Fibroblast of upper back skin (primary cell): ENCODE results near the gene RAMP3.
A peak's percentile ranks its signal among the peaks of the same experiment; 100 is the strongest.
"Not testable (repeated sequence)": the region's sequence is repeated elsewhere in the genome, so short reads cannot be mapped to it uniquely, and the experiment has no call there.

ENCODE experiments used
- DNase-seq: peaks from one replicate; pipeline ENCODE4 v3.0.0-alpha.2; 2013

The RAMP3 gene

DNA sequence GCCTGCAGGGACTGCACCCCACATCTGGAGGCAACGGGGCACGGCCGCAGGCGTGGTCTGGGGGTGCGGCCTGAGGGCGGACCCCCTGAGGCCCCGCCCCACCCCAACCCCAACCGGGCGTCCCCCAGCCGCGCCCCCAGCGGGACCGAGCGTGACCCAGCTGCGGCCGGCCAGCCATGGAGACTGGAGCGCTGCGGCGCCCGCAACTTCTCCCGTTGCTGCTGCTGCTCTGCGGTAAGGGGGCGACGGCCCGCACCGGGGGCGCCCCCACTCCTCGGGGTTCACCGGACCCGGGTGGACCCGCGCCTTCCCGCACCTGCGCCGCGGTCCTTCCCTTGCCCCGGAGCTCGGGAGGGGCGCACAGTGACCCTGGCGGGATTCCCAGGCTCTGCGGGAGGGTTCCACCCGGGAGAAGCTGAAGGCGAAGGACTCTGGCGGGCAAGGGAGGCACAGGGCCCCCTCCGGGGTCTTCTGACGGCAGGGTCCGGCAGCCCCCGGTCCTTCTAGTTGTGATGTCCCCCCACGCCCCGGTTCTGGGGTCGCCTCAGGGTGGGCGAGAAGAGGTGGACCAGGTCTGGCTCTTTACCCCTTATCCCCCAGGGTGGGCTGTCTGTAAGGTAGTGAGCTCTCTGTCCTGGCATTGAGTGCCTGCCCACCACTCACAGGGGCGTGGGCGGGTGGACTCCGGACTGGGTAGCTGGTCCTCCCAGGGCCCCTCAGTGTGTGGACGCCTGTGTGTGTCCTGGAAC lies at the start of gene RAMP3:
Gene RAMP3 (plus strand): TSS at position 139 of the 749 bp plus-strand sequence. CDS start 38 bp downstream, at position 177.
- DNase-seq = no peak

GRCh38 chr7:45108863-45109262 lies 48.7 kb upstream of the RAMP3 start:
- DNase-seq = no peak

DNA sequence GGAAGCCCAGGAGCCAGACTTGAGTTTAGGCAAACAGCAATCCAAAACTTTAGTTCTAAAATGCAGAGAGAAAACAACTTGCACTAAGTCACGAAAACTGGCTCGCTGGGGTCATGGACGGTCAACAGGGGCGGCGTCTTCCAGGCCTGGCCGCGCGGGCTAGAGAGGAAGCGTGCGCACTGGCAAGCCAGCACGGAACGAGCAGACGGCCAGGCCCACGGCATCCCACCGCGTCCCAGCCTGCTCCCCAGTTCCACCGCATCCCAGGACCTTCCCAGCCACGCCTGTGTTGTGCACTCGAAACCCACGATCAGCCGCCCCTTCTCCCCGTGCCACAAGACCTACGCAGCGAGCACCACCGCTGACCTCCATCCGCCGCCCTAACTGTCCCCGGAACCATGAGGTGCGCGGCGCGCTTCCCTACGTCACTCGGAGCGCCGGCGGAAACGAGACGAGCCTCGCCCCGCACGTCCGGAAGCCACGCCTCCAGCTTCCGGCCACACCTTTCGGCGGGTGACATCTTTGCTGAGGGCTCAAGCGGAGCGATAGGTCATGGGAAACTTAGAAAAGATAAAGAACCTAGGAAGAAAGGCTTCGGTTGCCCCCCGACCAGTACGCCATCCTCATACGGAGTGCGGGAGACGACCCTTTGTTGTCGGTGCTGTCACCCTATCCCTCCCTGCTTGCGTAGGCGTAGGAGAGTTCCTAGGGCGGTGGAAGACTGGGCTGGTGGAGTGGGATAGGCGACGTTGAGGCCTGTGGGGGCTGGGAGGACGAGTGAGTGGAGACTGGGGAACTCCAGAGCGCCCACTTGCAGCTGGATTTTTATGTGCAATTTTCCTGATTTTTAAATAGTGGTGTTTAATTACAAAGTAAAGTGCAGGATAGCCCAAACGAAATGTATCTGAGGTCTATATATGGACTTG lies 46.0 kb upstream of the RAMP3 start, which contains the start of gene TBRG4:
Gene TBRG4 (minus strand): TSS at position 400 of the 926 bp plus-strand sequence. CDS start 2,460 bp downstream, outside the sequence.
- peak; percentile 92 for DNase-seq

- DNase-seq = peak; percentile 28
Observed at GRCh38 chr7:45112648-45113047, 44.9 kb upstream of the RAMP3 start.

DNA sequence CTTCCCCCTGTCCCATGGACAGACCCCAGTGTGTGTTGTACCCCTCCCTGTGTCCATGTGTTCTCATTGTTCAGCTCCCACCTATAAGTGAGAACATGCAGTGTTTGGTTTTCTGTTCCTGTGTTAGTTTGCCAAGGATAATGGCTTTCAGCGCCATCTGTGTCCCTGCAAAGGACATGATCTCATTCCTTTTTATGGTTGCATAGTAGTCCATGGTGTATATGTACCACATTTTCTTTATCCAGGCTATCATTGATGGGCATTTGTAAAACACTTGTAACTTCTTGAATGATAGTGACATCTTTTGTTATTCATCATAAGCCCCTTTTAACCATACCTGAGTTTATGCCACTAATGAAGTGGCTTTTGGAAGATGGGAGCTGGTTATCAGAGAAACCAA lies 43.3 kb upstream of the RAMP3 start:
- DNase-seq = not testable (repeated sequence)

DNA sequence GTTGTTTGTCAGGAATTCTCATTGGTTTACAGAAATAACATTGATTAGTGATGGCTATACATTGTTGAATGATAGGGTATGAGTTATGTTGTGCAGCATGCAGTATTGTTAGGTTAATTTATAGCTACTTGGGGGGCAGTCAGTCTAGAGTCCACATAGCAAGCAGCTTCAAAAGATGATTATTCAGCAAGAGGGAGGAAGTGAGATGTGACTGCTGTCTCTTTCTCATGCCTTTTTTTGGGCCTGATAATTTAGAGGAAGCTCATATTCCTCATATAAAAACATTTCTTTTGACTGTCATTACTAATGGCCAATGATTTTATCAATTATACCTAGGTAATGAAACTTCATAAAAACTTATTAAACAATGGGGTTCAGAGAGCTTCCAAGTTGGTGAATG lies 42.7 kb upstream of the RAMP3 start:
- no peak for DNase-seq

DNA sequence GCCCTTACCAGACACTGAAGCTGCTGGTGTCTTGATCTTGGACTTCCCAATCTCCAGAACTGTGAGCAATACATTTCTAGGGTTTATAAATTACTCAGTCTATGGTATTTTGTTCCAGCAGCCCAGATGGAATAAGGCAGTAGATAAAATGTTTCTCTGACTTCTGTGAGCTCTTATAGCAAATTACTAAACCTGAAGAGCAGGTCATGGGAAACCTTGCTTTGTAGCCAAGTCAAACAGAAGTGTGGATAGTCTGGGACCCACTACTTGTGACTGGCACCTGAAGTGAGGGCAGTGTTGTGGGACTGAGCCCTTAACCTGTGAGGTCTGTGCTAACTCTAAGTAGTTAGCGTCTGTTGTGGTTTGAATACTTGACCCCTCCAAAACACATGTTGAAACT lies 41.5 kb upstream of the RAMP3 start:
- no peak for DNase-seq

DNA sequence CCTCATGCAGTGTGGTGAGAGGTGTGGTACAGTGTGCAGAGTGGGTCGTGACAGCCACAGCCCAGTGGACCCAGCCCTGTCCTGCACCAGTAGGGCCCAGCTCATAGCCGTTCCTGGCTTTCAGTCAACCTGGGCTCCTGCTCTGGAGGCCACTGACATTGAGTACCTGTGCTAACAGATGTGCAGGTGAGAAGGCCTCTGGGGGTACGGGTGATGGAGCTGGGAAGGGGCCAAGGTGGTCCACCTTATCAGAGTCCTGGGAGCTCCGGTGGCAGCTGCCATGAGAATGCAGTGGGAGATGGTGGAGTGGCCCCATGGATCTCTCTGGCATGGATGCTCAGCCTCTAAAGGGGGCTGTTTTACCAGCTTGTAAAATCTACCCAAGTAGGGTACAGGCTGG lies 40.0 kb upstream of the RAMP3 start:
- no peak for DNase-seq

GRCh38 chr7:45118292-45118691 lies 39.3 kb upstream of the RAMP3 start:
- DNase-seq = no peak

- DNase-seq = no peak
Observed at GRCh38 chr7:45118889-45119331, 38.7 kb upstream of the RAMP3 start.

GRCh38 chr7:45119550-45119949 lies 38.0 kb upstream of the RAMP3 start:
- DNase-seq = no peak

- DNase-seq = no peak
Observed at GRCh38 chr7:45122975-45123860, 34.4 kb upstream of the RAMP3 start.

DNA sequence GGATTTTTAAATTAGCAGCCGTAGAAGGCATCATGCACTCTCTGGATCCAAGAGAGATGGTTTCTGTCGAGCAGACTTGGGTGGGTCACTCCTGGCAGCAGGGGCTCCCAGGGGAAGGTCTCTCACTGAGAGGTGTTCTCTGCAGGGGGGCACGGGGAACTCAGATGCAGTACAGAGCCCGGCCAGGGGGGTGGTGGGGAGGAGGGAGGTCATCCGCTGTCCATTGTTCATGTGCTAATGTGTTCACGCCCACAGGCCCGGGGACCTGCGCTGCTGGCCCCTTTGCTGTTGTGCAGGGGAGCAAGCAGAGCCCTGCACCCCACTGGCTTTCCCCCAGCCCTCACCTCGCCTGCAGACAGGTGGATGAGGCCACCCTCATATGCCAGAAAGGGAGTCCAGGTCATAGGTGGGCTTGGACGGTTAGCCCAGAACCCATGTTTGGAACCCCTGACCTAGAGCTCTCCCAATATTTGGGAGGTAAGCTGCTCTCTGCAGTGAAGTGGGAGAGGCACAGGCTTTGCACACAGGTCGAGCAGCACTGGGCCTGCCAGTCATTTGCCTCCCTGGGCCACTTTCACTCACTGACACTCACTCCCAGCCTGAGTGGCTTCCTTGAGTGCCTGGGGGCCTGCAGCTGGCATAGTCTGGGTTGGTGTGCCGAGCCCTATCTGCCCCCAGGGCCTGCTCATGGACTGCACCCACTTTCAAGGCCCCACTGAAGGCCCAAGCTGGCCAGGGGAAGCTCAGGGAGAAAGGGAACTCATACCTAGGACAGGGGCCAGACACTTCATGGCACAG lies 33.5 kb upstream of the RAMP3 start:
- DNase-seq = no peak

GRCh38 chr7:45125193-45125904 lies 32.2 kb upstream of the RAMP3 start:
- DNase-seq = no peak

GRCh38 chr7:45126201-45126600 lies 31.4 kb upstream of the RAMP3 start:
- no peak for DNase-seq

DNA sequence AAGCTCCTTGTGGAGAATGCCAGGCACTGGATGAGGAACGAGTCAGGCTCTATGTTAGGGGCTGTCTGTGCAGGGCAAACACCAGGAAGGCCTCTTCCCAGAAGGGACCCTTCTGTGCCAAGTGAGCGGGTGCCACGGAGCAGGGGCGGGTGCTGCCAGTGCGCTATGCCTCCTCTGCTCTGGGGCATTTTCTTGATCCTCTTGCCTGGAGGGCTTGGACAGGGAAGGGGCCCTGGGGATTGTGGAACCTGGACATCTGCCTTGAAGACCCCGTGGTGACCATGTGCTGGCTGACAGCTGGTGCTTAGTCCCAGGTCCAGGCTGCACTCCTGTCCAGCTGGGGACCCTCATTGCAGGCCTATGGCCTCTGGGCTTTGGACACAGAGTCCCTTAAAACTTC lies 30.7 kb upstream of the RAMP3 start:
- DNase-seq = no peak

DNA sequence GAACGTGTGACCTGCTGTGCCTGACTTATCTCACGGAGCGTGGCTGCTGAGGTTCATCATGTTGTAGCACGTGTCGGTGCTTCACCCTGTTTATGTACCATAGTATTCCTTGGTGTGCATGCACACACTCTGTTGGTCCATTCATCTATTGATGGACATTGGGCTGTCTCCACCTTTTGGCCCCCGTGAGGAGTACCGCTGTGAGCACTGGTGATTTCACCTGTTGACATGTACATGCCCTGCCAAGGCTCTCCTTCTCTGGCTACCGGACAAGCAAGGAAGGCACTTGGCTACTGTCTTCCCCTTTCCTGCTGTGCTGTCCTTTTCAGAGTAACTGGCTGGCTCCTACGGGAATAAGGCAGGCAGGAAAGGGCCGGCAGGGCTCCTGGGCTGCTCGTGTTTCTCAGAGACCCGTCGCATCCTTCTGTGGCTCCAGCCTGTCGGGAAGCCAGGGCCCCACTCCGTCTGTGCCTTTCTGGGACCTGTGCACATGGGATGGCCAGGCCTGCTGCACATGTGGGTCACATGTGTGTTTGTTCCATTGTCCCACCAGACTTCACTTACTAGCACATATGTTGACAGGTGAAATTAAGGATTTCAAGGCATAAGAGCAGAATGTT lies 28.3 kb upstream of the RAMP3 start:
- no peak for DNase-seq

DNA sequence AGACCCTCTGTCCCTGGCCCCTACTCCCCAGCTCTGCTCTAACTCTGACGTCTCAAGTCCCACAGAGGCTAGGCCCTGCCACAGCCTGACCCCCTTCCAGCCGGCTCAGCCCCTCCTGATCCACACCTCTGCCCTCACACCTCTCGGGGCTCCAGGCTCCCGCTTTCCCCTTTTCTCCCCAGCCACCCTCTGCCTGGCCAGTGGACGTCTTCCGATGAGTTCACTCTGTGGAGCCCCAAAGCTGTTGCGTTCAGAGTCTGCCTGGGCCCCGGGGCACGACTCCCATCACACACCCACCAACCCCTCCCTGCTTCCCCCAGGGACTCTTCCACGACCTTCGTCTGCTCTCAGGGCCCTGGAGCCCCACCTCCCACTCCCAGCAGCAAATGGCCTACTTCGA lies 27.7 kb upstream of the RAMP3 start:
- DNase-seq = no peak

DNA sequence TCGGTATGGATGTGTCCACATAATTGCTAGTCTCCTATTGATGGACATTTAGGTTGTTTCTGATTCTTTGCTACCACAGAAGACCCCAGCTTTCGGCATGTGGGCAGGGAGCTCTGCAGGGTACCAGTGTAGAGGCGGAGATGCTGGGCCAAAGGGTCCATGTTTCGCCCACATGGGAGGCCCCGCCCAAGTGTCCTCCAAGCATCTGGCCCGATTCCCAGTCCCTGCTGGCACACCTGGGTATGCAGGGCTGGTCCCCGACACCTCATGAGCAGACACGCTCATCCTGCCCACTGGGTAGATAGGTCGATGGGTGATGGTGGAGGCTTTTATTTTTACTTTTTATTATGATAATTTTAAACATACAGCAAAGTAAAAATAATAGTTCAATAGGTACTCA lies 26.7 kb upstream of the RAMP3 start:
- DNase-seq = no peak

DNA sequence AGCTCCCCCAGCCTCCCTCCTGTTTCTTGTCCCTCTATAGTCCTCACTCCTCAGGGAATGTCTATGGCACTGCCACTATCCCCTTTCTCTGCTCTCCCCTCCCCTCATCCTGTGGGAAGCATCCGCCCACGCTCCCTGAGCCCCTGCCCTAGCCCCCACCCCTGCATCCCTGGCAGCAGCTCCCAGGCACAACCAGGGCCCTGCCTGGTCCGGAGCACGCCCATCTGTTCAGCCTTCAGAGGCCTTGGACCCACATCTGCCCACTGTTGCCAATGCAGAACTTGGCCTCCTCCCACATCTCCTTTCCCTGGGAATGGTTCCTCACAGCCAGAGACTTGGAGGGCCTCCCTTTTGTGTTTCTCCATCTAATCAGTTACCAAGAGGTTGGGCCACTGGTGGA lies 25.7 kb upstream of the RAMP3 start:
- DNase-seq = no peak
